H1 (cell line): Measurements from ENCODE around the gene RAB11FIP3. TPM values are rescaled to one million over a fixed set of nuclear protein-coding genes. Genes with fewer than 3 reads are reported as not detected.

Experiments used
- RNF2 ChIP-seq: fragments of 200-900, 300-1000 bp; sonication (generic); IDR thresholded peaks from 2 replicates; pipeline ENCODE4 v1.7.1; 2016; ENCODE audit warnings: borderline replicate concordance, low read depth, mild to moderate bottlenecking, antibody characterized with exemption, low read length; ENCODE audit not compliant: poor library complexity, severe bottlenecking; ENCODE audit errors: missing control alignments
- SP1 ChIP-seq: IDR thresholded peaks from 2 replicates; pipeline ENCODE4 v1.6.1; 2011; ENCODE audit warnings: low read depth, low read length
- polyA plus RNA-seq, 7 experiments: library from polyadenylated mRNA; depleted of rRNA in 3 of 7; stranded (reverse) in 5 of 7; unstranded in 2 of 7; fragments of >200 nt in 5 of 7; fragments of 200-250 nt in 2 of 7; gene quantifications; 1 replicate in 5 of 7; 2 replicates in 1 of 7; 4 replicates in 1 of 7; pipeline versions ENCODE4 v1.2.1 to v1.2.3, GENCODE V29; 2011 to 2013; ENCODE audit warnings: missing spikeins in 2 of 7, mixed read lengths in 2 of 7
- total RNA-seq: library from RNA; stranded (reverse); fragmentation: NEBNext Ultra II Directional; extraction: Animal tissue kit (Norgen Biotek cat#: 25700); gene quantifications from 2 replicates; pipeline ENCODE4 v1.2.1, GENCODE V29; 2021

RAB11FIP3 gene
- total and polyA plus RNA-seq, 2 of the 8 experiments (the other 6 are each of a cell fraction or from before 2014, with no cell fraction given): 9.3 to 35.2 TPM

- no peak for TF ChIP-seq RNF2
- TF ChIP-seq SP1: no peak
Observed at GRCh38 chr16:375927-376816, 49.3 kb upstream of the RAB11FIP3 start (continued).
